ENCODE data around the gene ETHE1.

GRCh38 chr19:43538922-43539321, 11.9 kb upstream of the ETHE1 start:
- TF ChIP-seq CTCF (IDR thresholded peaks at IDR 0.05) (no peak), ZFX (IDR thresholded peaks at IDR 0.05; ENCODE audit: borderline replicate concordance) (no peak)

Data from 22Rv1 (cell line).